Activated T-cell treated with anti-CD3 and anti-CD28 coated beads for 1 hour (primary cell): ENCODE measurements around the gene MAST1.
A peak's percentile ranks its signal among the peaks of the same experiment; 100 is the strongest.
"Not testable (repeated sequence)": the region's sequence is repeated elsewhere in the genome, so short reads cannot be mapped to it uniquely, and the experiment has no call there.

Experiments used
- DNase-seq: peaks from one replicate; pipeline ENCODE4 v3.0.0-alpha.2; 2020; ENCODE audit warnings: low read depth

The MAST1 gene

GRCh38 chr19:12896460-12896859 is 58.1 kb downstream of the MAST1 start:
- DNase-seq: no peak

GRCh38 chr19:12899891-12900518 is 61.7 kb downstream of the MAST1 start:
- no peak for DNase-seq

- DNase-seq: no peak
These were observed 68.9 kb downstream of the MAST1 start for GRCh38 chr19:12907166-12907565.

- DNase-seq: no peak
These were observed 74.3 kb downstream of the MAST1 start for GRCh38 chr19:12912571-12912970.

GRCh38 chr19:12913011-12913561 is 74.8 kb downstream of the MAST1 start:
- DNase-seq: no peak

GRCh38 chr19:12913851-12914690 is 75.8 kb downstream of the MAST1 start:
- DNase-seq: peak; percentile 42

GRCh38 chr19:12915860-12916259 is 77.5 kb downstream of the MAST1 start:
- not testable (repeated sequence) for DNase-seq

- DNase-seq: no peak
These were observed 79.9 kb downstream of the MAST1 start for GRCh38 chr19:12918253-12918652.

- no peak for DNase-seq
These were observed 82.7 kb downstream of the MAST1 start for GRCh38 chr19:12921047-12921446.

- no peak for DNase-seq
These were observed 84.6 kb downstream of the MAST1 start for GRCh38 chr19:12922959-12923358.
